Fibroblast of skin of abdomen (primary cell): Measurements from ENCODE around the gene VPS41.

ENCODE experiments used
- DNase-seq: peaks from one replicate; pipeline ENCODE4 v3.0.0-alpha.2; 2013

The VPS41 gene

GRCh38 chr7:38727184-38727940 is 181.6 kb downstream of the VPS41 start:
- no peak for DNase-seq

GRCh38 chr7:38723327-38723726 is 185.7 kb downstream of the VPS41 start:
- no peak for DNase-seq

GRCh38 chr7:38716397-38716796 is 192.6 kb downstream of the VPS41 start:
- DNase-seq = no peak

GRCh38 chr7:38709123-38709522 is 199.9 kb downstream of the VPS41 start:
- no peak for DNase-seq

- peak; percentile 17 for DNase-seq
Measured at GRCh38 chr7:38704751-38705150, 204.2 kb downstream of the VPS41 start.

- no peak for DNase-seq
Measured at GRCh38 chr7:38704041-38704547, 204.9 kb downstream of the VPS41 start.

- DNase-seq = no peak
Measured at GRCh38 chr7:38703093-38703492, 205.9 kb downstream of the VPS41 start.

- no peak for DNase-seq
Measured at GRCh38 chr7:38702002-38702535, 206.9 kb downstream of the VPS41 start.

GRCh38 chr7:38700116-38700515 is 208.9 kb downstream of the VPS41 start:
- no peak for DNase-seq

- peak; percentile 74 for DNase-seq
Measured at GRCh38 chr7:38699471-38699870, 209.5 kb downstream of the VPS41 start.

- DNase-seq = no peak
Measured at GRCh38 chr7:38694326-38694725, 214.7 kb downstream of the VPS41 start.

GRCh38 chr7:38686888-38687287 is 222.1 kb downstream of the VPS41 start:
- no peak for DNase-seq

- no peak for DNase-seq
Measured at GRCh38 chr7:38685851-38686250, 223.1 kb downstream of the VPS41 start.

- no peak for DNase-seq
Measured at GRCh38 chr7:38682606-38683005, 226.4 kb downstream of the VPS41 start.

GRCh38 chr7:38681882-38682281 is 227.1 kb downstream of the VPS41 start:
- peak; percentile 46 for DNase-seq

- DNase-seq = no peak
Measured at GRCh38 chr7:38679419-38679818, 229.6 kb downstream of the VPS41 start.

GRCh38 chr7:38678698-38679054 is 230.3 kb downstream of the VPS41 start:
- no peak for DNase-seq

- DNase-seq = no peak
Measured at GRCh38 chr7:38677981-38678697, 230.9 kb downstream of the VPS41 start.

GRCh38 chr7:38675494-38676106 is 233.4 kb downstream of the VPS41 start:
- DNase-seq = no peak

GRCh38 chr7:38674513-38674912 is 234.5 kb downstream of the VPS41 start:
- DNase-seq = no peak

- DNase-seq = peak; percentile 76
Measured at GRCh38 chr7:38673795-38674194, 235.2 kb downstream of the VPS41 start.
